Keratinocyte (primary cell): ENCODE results near the gene MGMT. TPM values are rescaled to one million over a fixed set of nuclear protein-coding genes. Genes with fewer than 3 reads are reported as not detected.

Experiments used
- DNase-seq: peaks from one replicate; pipeline ENCODE4 v3.0.0-alpha.2; 2011; ENCODE audit warnings: low read depth, missing footprints, low spot score
- FAIRE-seq: peaks from 2 replicates; lab custom pipeline; 2011; peaks lifted over from hg19 to GRCh38; lab: Jason Lieb, UNC
- H2AFZ ChIP-seq: 2 replicates; pipeline ENCODE4 v1.6.0; 2012; ENCODE audit warnings: low read length, control low read depth, inconsistent platforms; ENCODE audit not compliant: control insufficient read depth
- H3K27ac ChIP-seq: 2 replicates; pipeline ENCODE4 v1.5.1; 2011; ENCODE audit warnings: low read length; ENCODE audit not compliant: control insufficient read depth, insufficient read depth
- H3K27me3 ChIP-seq: 3 replicates; pipeline ENCODE4 v1.6.0; 2011; ENCODE audit warnings: low read length; ENCODE audit not compliant: control insufficient read depth, insufficient read depth; ENCODE audit errors: extremely low read depth
- H3K36me3 ChIP-seq, 2 experiments: 2 replicates in 1 of 2; 3 replicates in 1 of 2; pipeline ENCODE4 v1.5.1; 2011; ENCODE audit warnings: low read length in 2 of 2, mild to moderate bottlenecking in 1 of 2; ENCODE audit not compliant: control insufficient read depth in 2 of 2, insufficient read depth in 2 of 2; ENCODE audit errors: extremely low read depth in 1 of 2
- H3K4me1 ChIP-seq: 3 replicates; pipeline ENCODE4 v1.5.1; 2011; ENCODE audit warnings: low read length; ENCODE audit not compliant: control insufficient read depth, insufficient read depth; ENCODE audit errors: extremely low read depth
- H3K4me2 ChIP-seq: 3 replicates; pipeline ENCODE4 v1.6.0; 2011; ENCODE audit warnings: low read depth, low read length; ENCODE audit not compliant: control insufficient read depth, insufficient read depth; ENCODE audit errors: extremely low read depth
- H3K4me3 ChIP-seq, 3 experiments: fragments of 200-600 bp in 1 of 3; sonication (generic) in 1 of 3; 2 replicates in 2 of 3; 3 replicates in 1 of 3; pipeline ENCODE4 v1.5.1; 2011 to 2016; ENCODE audit warnings: low read length in 3 of 3, mild to moderate bottlenecking in 3 of 3, control low read depth in 2 of 3, inconsistent platforms in 1 of 3, low read depth in 1 of 3, mixed read lengths in 1 of 3, mixed run types in 1 of 3, moderate library complexity in 1 of 3; ENCODE audit not compliant: control insufficient read depth in 2 of 3, insufficient read depth in 2 of 3; ENCODE audit errors: extremely low read depth in 1 of 3
- H3K79me2 ChIP-seq: 2 replicates; pipeline ENCODE4 v1.6.0; 2012; ENCODE audit warnings: low read length; ENCODE audit not compliant: control insufficient read depth, insufficient read depth
- H3K9ac ChIP-seq: 3 replicates; pipeline ENCODE4 v1.6.0; 2011; ENCODE audit warnings: low read length; ENCODE audit not compliant: control insufficient read depth, insufficient read depth; ENCODE audit errors: extremely low read depth
- H3K9me1 ChIP-seq: 3 replicates; pipeline ENCODE4 v1.6.0; 2011; ENCODE audit warnings: low read length; ENCODE audit not compliant: control insufficient read depth, insufficient read depth; ENCODE audit errors: extremely low read depth
- H3K9me3 ChIP-seq: 2 replicates; pipeline ENCODE4 v1.5.1; 2012; ENCODE audit warnings: low read depth, low read length; ENCODE audit not compliant: control insufficient read depth
- H4K20me1 ChIP-seq: 3 replicates; pipeline ENCODE4 v1.6.0; 2011; ENCODE audit warnings: low read length; ENCODE audit not compliant: control insufficient read depth, insufficient read depth; ENCODE audit errors: extremely low read depth
- EZH2 ChIP-seq: IDR thresholded peaks from one replicate; pipeline ENCODE4 v1.6.1; 2012; ENCODE audit warnings: inconsistent platforms, mild to moderate bottlenecking, low read length, moderate library complexity
- dilution Hi-C: fragments of 300-500 bp; cut with MboI; formaldehyde crosslinking; loops from one replicate; pipeline ENCODE4 v1.7.0; 2020; ENCODE audit warnings: low sequenced_read_pairs; ENCODE audit not compliant: extremely low pct_ligation_motif_present
- polyA plus RNA-seq, 5 experiments: library from polyadenylated mRNA; depleted of rRNA in 3 of 5; stranded (reverse) in 3 of 5; stranded (forward) in 1 of 5; unstranded in 1 of 5; fragments of >200 nt; gene quantifications; 1 replicate in 1 of 5; 2 replicates in 3 of 5; 3 replicates in 1 of 5; pipeline versions ENCODE4 v1.2.1 to v1.2.3, GENCODE V29; 2011 to 2012; ENCODE audit warnings: missing spikeins in 2 of 5, low read depth in 1 of 5, low replicate concordance in 1 of 5
- TF ChIP-seq, protein P1 (sequence below), 3 experiments: IDR thresholded peaks in 1 of 3; conservative IDR thresholded peaks in 1 of 3; optimal IDR thresholded peaks in 1 of 3; 2 replicates in 2 of 3; 3 replicates in 1 of 3; pipeline versions ENCODE3 to v1.5.1; 2011; ENCODE audit warnings: low read length in 3 of 3, mild to moderate bottlenecking in 3 of 3, moderate library complexity in 2 of 3, control low read depth in 1 of 3, inconsistent platforms in 1 of 3; ENCODE audit not compliant: insufficient read depth in 2 of 3; ENCODE audit errors: extremely low read depth in 1 of 3

The MGMT gene
- polyA plus RNA-seq, 1 donor (not counting 4 experiments of a cell fraction or from before 2014, with no cell fraction given), result 15.2 TPM

DNA sequence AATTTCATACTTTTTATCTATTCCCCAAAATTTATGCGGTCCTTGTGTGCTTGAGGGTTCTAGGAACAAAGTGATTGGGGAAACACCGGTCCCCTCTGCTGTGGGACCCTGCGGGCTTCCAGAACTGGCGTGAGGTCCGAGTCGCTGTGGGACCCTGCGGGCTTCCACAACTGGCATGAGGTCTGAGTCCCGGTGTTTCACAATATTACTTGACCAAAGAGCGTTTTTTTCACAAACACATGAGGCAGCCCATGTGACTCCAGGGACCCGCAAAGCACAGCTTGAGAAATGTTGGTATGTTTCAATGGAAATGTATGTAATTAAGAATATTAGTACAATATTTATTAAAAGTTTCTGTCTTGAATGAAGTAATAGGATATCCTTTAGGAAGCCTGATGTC lies 212.2 kb downstream of the MGMT start:
- no peak overlapping the region for H3K9ac ChIP-seq
- H3K9me1 ChIP-seq, result no peaks in the 10 kb centered on the region
- no peak overlapping the region for H2AFZ ChIP-seq
- H3K27ac ChIP-seq, result no peak overlapping the region
- no peaks in the 10 kb centered on the region for H3K79me2 ChIP-seq
- no peak overlapping the region for H3K4me3 ChIP-seq
- H3K36me3 ChIP-seq, result no peaks in the 10 kb centered on the region
- no peaks in the 10 kb centered on the region for H3K27me3 ChIP-seq
- no peaks in the 10 kb centered on the region for H3K9me3 ChIP-seq
- FAIRE-seq (no peak), DNase-seq (no peak)
- no peaks in the 10 kb centered on the region for H4K20me1 ChIP-seq
- no peaks in the 10 kb centered on the region for H3K4me1 ChIP-seq
- dilution Hi-C loops, result no loop called here
- no peak overlapping the region for H3K4me2 ChIP-seq
- no peak for TF ChIP-seq EZH2
- TF ChIP-seq, protein P1, sequence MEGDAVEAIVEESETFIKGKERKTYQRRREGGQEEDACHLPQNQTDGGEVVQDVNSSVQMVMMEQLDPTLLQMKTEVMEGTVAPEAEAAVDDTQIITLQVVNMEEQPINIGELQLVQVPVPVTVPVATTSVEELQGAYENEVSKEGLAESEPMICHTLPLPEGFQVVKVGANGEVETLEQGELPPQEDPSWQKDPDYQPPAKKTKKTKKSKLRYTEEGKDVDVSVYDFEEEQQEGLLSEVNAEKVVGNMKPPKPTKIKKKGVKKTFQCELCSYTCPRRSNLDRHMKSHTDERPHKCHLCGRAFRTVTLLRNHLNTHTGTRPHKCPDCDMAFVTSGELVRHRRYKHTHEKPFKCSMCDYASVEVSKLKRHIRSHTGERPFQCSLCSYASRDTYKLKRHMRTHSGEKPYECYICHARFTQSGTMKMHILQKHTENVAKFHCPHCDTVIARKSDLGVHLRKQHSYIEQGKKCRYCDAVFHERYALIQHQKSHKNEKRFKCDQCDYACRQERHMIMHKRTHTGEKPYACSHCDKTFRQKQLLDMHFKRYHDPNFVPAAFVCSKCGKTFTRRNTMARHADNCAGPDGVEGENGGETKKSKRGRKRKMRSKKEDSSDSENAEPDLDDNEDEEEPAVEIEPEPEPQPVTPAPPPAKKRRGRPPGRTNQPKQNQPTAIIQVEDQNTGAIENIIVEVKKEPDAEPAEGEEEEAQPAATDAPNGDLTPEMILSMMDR (optimal IDR thresholded peaks at IDR 0.05 in 1 of 3, IDR thresholded peaks at IDR 0.05 in 1 of 3, conservative IDR thresholded peaks at IDR 0.05 in 1 of 3; ENCODE audit: extremely low read depth in 1 of 3, insufficient read depth in 2 of 3, low read length in 3 of 3), result no peak

DNA sequence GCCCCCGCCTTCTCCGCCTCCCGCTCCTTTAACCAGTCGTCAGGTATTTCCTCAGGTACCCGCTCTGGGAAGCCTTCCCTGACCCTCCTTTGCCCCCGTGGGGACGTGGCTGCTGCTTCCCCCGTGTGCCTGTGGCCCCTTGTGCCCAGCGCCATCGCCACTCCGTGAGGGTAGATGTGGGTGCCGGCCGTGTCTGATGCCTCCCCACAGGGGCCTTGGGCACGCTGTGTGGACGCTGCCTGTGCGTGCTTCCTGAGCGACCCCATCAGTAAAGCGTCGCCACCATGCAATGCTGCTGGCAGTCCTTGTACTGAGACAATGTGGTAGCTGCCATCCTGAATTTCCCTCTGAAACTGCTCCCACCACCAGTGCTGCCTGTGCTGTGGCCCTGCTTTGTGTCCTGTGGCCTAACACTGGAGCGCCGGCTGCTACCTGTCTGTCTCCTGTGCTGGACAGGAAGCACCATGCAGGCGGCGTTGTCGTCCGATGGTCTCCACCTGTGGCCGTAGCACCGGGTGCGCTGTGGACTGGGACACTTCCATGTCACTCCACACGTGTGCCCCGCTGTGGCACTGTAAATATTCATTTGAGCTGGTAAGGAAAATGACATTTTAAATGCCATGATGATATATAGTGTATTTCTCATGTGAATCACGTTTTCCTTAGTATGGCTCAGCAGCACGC lies 213.8 kb downstream of the MGMT start:
- FAIRE-seq, result no peak
- Histone ChIP-seq H3K36me3 (no peaks in the 10 kb centered on the region), H3K9me3 (no peaks in the 10 kb centered on the region), H3K27ac (no peak overlapping the region), H4K20me1 (no peaks in the 10 kb centered on the region), H3K27me3 (no peaks in the 10 kb centered on the region), H3K9ac (no peak overlapping the region), H3K4me1 (no peaks in the 10 kb centered on the region), H3K4me2 (no peak overlapping the region), H3K79me2 (no peaks in the 10 kb centered on the region), H3K9me1 (no peaks in the 10 kb centered on the region), H2AFZ (no peak overlapping the region), H3K4me3 (no peak overlapping the region)
- TF ChIP-seq EZH2, result no peak
- TF ChIP-seq, protein P1 (optimal IDR thresholded peaks at IDR 0.05 in 1 of 3, IDR thresholded peaks at IDR 0.05 in 1 of 3, conservative IDR thresholded peaks at IDR 0.05 in 1 of 3; ENCODE audit: extremely low read depth in 1 of 3, insufficient read depth in 2 of 3, low read length in 3 of 3), result no peak
- dilution Hi-C loops, result no loop called here
- no peak for DNase-seq
